HG03520 (cell line): Measurements from ENCODE around the gene SMIM32.

ENCODE experiments used
- ATAC-seq: cut with Tn5 transposase; IDR thresholded peaks from one replicate; pipeline ENCODE4 v1.9.1; 2021; ENCODE audit warnings: mild to moderate bottlenecking, moderate library complexity; ENCODE audit not compliant: unreplicated experiment

Gene SMIM32

GRCh38 chr5:136208916-136209315, 16.0 kb upstream of the SMIM32 start:
- no peak for ATAC-seq

DNA sequence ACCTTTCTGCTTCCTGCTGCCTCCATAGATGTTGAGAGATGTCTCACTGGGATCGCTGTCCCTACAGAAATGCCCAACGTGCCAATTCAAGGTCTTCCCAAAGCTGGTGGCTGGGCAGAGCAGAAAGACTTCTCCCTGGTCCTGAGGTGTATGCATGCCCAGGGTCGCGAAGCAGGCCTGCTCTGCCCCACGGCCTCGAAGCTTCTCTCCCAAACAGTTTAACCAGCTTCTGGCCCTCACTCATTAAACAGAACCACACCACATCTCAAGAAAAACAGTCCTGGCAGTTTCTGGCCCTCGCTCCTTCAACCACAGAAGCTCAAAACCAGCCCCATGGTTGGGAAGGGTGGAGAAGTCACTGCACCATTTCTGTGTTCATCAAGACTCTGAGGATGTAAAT, 14.7 kb upstream of the SMIM32 start:
- ATAC-seq, result no peak

DNA sequence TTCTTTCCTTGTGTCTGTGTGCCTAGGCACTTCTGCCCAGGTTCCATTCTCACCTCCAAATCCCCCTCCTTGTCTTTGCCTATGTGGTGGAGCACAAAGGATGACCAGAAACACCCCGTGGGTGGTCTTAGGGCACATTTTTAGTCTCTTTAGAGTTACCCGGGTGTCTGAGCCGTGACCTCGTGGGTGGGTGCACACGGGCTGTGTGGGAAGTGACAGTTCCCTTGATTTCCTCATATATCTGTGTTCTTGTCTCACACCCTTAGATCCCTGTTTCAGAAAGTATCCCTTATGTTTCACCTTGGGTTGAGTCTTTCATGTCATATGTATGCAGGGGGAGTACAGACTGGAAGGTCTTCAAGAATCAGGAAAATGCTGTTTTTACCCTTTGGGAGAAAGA, 13.4 kb upstream of the SMIM32 start:
- no peak for ATAC-seq

DNA sequence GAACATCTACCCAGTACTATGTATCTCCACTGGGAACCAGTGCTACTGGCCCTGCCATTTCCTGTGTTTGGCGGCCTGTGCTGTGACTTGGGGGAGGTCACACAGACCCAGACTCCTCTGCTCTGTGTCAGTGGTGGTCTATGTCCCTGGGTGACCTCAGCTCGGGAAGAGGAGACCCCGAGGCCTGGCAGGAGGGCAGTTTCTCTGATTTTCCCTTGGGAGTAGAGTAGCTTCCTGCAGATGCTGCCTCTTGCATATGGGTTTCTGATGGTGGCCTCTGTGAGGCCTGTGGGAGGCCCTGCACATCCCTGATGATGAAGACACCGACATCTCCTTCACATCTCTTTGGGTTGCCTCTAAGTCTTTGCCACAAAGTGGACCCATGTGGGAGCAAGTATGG, 13.0 kb upstream of the SMIM32 start:
- ATAC-seq, result no peak

DNA sequence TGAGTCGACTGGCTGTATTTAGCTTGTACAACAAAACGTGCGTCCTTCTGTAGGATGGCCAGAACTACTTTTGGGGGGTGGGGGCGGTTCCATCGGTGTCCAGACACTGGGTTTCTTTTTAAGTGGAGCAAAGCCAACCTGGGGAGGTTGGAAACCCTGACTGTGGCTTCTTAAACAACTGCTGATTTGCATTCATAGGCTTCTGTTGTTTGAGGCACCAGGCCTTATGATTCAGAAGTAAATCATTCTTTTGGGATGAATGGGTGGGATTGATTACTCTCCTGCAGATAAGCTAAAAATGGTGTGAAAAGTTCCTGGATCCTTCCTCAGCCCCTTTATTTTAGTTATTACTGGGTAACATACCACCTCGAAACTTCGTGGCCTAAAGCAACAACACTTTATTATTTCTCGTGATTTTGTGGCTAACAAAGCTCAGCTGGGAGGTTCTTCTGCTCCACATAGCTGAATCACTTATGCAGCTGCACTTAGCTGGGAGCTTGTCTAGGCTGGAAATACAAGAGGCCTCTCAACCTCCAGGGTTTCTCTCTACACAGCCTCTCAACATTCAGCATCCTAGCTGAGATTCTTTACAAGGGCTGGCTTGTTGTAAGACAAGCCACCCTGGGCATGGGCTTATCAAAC, 12.2 kb upstream of the SMIM32 start:
- ATAC-seq, result no peak

GRCh38 chr5:136203303-136203922, 10.5 kb upstream of the SMIM32 start:
- no peak for ATAC-seq

DNA sequence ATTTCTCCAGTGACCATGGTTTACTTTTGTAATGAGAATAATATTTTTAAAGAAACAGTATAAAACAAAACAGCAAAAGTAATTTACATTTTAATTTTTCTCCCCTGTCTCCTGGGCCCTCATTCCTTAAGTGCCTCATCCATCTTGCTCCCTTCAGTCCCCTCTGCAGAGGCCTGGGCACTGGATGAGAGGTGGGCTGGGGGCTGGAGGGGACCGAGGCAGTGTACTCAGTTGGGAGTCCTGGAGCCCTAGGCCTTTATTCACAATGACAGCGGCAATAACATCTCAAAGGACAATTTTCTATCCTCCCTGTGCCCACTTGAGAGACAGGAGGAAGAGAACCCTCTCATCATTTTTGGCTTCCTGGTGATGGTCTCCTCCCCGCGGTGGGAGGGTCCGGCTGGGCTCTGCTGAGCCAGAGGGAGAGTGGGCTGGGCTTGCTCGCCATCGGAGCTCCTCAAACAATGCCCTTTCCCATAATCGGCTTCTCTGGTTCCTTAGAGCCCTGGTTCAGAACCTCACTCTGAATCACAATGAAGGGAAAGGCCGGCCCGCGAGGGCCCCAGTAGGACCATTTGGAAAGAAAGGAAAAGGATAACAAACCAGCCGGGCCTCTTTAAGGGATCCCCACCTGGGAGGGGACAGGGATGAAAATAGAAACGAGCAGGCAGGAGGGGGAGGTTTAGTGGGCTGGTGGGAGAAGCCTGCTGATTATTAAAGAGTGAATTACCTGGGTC, 9.7 kb upstream of the SMIM32 start:
- ATAC-seq, result no peak

GRCh38 chr5:136201870-136202269, 8.9 kb upstream of the SMIM32 start:
- no peak for ATAC-seq

GRCh38 chr5:136200761-136201160, 7.8 kb upstream of the SMIM32 start:
- ATAC-seq, result no peak

DNA sequence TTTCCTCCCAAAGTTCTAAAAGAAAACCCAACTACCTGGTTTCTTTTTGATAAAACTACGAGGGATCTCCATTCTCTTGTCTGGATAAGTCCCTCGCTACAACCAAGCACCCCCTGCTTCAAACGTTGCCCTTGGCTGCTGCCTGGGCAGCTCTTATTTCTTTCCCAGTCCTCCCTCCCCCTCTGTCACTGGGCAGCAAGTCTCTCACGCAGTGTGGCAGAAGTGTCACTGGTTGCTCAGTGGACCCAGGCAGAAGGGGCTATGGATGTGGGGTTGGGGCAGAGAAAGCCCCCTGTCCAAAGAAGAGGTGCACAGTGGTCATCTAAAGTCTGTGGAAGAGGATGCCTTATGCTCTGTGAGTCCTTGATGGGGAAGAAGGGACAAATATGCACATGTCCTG, 7.2 kb upstream of the SMIM32 start:
- no peak for ATAC-seq

- no peak for ATAC-seq
These were observed 6.4 kb upstream of the SMIM32 start for GRCh38 chr5:136199408-136199807.

DNA sequence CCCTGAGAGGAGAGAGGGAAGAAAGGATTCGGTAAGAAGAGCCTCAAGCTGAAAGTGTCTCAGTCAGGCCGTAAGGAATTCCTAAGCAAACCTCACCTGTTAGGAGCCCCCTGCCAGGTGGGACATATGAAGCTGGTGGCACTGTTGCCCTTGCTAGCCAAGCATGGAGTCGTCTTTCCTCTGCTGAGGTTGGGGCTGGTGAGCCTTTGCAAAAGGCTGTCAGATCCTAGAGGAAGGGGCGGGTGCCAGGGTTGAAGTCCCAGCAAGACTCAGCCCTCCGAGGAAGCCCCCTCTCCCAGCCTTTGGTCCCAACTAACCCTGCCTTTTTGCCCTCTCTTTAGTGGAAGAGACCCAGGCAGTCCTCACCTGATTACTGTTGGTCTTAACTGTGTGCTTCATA, 5.5 kb upstream of the SMIM32 start:
- ATAC-seq, result no peak

DNA sequence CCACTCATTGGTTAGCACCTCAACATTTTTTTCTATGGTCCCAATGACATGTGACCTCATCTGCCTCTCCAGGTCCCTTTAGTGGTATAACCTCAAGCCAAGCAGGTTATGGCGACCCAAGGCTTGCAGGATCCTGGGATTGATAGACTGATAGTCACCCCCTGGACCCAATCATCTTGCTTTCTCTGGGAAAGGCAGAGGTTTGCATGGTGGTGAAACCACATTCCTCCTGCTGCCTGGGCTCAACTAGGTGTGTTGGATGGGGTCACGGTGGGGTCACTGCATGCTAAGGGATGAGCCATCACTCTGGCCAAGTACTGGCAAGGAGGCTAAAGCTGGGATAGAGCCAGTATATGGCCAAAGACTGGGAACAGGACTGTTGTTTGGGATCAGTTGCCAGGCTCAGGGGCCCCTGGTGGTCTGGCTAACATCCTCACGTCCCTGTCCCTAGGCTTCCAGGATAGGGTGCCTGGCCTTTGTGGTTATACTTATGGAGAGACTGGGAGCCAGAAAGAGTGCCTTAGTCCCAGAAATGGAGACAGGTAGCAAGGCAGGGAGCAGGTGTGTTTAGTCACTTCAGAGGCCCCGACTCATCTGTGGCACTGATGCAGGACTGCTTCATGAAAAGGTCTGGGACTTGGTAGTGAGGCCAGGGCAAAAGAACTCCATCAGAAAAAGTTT, 4.6 kb upstream of the SMIM32 start:
- ATAC-seq, result no peak

GRCh38 chr5:136195971-136196820, 3.2 kb upstream of the SMIM32 start:
- no peak for ATAC-seq

- no peak for ATAC-seq
These were observed 1.6 kb upstream of the SMIM32 start for GRCh38 chr5:136194576-136194975.

DNA sequence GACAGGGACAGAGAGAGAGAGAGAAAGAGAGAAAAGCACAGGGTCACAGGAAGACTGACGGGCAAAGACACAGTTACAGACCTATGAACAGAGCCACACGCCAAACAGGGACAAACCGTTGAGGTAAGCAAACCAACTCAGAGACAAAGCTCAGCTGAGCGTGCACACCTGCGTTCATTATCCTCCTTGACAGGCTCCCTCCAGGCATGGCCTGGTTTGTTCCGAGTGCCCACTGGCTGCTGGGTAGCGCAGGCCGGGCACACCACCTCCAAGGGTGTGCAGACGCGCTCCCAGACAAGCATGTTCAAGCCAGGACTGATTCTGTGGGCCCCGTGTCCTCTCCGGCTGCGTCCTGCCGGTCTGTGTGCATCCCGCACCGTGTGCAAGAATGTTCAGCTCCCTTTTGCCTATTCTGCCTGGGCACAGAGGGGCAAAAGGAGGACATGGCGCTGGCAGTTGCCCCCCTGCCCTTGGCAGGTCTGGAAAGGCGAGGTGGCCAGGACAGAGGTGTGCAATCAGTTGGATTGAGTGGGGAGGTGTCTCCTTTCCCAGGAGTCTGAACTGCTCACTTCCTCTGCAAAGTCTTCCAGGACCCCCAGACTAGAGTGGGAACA, 467 bp upstream of the SMIM32 start:
- no peak for ATAC-seq

- ATAC-seq, result no peak
These were observed 892 bp downstream of the SMIM32 start for GRCh38 chr5:136192015-136192525.

GRCh38 chr5:136191304-136192014, 1.5 kb downstream of the SMIM32 start:
- ATAC-seq, result no peak

GRCh38 chr5:136190904-136191303, 2.1 kb downstream of the SMIM32 start:
- ATAC-seq, result no peak
